Psoas muscle (tissue), 8 donors: ENCODE results near the gene FAM222B. TPM values are rescaled to one million over a fixed set of nuclear protein-coding genes. Genes with fewer than 3 reads are reported as not detected.

Source experiments
- ATAC-seq, 4 donors: fragments of 200-7000 bp; cut with Tn5 transposase; one replicate each; pipeline ENCODE4 v1.9.1; 2020; ENCODE audit warnings: moderate library complexity in 3 of 4, mild to moderate bottlenecking in 2 of 4
- DNase-seq, 2 donors: peaks; one replicate each; pipeline ENCODE4 v3.0.0-alpha.2; 2020
- H3K27ac ChIP-seq: fragments of 200-600 bp; one replicate; pipeline ENCODE4 v1.8.0; 2022
- H3K27me3 ChIP-seq, 3 donors: fragments of 200-600 bp in 1 of 3; one replicate each; pipeline versions ENCODE4 v1.6.1 to v1.8.0; 2013 to 2022; ENCODE audit warnings: low read length in 2 of 3, mild to moderate bottlenecking in 2 of 3, moderate library complexity in 1 of 3; ENCODE audit not compliant: insufficient read depth in 3 of 3
- H3K36me3 ChIP-seq, 2 donors: fragments of 200-600 bp in 1 of 2; one replicate each; pipeline versions ENCODE4 v1.6.1 to v1.8.0; 2013 to 2022; ENCODE audit warnings: low read depth in 1 of 2, mild to moderate bottlenecking in 1 of 2, moderate library complexity in 1 of 2; ENCODE audit not compliant: insufficient read depth in 1 of 2
- H3K4me1 ChIP-seq: fragments of 200-600 bp; one replicate; pipeline ENCODE4 v1.8.0; 2022
- H3K4me3 ChIP-seq: fragments of 200-600 bp; one replicate; pipeline ENCODE4 v1.8.0; 2022; ENCODE audit warnings: mild to moderate bottlenecking
- H3K9me3 ChIP-seq: fragments of 200-600 bp; one replicate; pipeline ENCODE4 v1.8.0; 2022
- CTCF ChIP-seq: fragments of 200-600 bp; IDR thresholded peaks from one replicate; pipeline ENCODE4 v1.8.0; 2022; ENCODE audit warnings: antibody characterized with exemption
- WGBS, 3 donors: extraction: QIAGEN DNeasy Blood & Tissue Kit; methylation state at CpG; one replicate each; pipeline versions ENCODE4 v1.1.6 to v1.1.7; 2013; 5-methylcytosine and 5-hydroxymethylcytosine counted together
- intact Hi-C, 2 donors: fragments of 100-400 bp; cut with DNase I; formaldehyde crosslinking; loops; one replicate each; pipeline versions ENCODE4 v1.11.0 to v1.14.2; 2022
- polyA plus RNA-seq, 3 donors: library from polyadenylated mRNA; stranded (reverse); fragments of 200-250 nt; gene quantifications; one replicate each; pipeline ENCODE4 v1.2.3, GENCODE V29; 2013
- total RNA-seq, 4 donors: library from RNA; stranded (reverse); fragmentation: NEBNext Ultra II Directional in 2 of 4; extraction: Animal tissue kit (Norgen Biotek cat#: 25700) in 2 of 4; gene quantifications; one replicate each; pipeline versions ENCODE4 v1.2.1 to v1.2.4, GENCODE V29; 2021 to 2023
- donor health status: healthy with polysubstance abuse.
- donor health status: DM: no; HTN: no; CAD: no; lungs with moderate emphysema.
- donor health status: Bipolar disorder and iron deficiency.
- donor health status: healthy.
- donor health status: DM: yes; HTN: yes; CAD: no.
- donor health status: DM: no; HTN: no; CAD: no.
- donor health status: DM: no; HTN: no; CAD: no.
- donor health status: DM: yes; HTN: yes; CAD: no.

FAM222B gene
- total and polyA plus RNA-seq, 7 donors, result 22.4 to 66.2 (median 32.2) TPM

DNA sequence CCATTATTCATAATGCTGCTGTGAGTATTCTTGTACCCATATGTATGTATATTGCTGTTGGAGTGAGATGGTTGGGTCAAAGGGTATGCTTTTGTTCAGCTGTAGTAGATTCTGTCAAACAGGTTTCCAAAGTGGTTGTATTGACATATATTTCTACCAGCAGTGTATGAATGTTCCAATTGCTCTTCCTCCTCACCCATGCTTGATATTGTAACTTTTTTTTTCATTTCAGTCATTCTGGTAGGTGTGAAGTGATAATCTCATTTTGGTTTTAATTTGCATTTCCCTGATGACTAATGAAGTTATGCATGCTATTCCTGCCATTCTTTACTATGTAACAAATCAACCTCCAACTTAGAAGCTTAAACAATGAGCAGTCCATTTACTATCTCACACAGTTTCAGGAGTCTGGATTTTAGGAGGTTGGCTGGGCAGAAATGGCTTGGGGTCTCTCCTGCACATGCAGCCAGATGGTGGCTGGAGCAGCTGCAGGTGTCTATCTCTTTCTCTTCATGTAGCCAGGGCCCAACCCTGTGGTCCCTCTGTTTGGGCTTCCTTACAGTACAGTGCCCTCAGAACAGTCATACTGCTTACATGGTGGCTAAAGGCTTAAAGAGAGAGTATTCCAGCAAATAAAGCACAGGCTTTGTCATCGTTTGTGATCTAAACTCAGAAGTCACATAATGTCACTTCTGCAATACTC, 33.4 kb upstream of the FAM222B start:
- no peak overlapping the region for H3K27ac ChIP-seq
- 25 to 39% (median 38%) methylated on average over 1 of the region's 1 CpG for WGBS, 3 donors
- intact Hi-C loops, result no loop called here

DNA sequence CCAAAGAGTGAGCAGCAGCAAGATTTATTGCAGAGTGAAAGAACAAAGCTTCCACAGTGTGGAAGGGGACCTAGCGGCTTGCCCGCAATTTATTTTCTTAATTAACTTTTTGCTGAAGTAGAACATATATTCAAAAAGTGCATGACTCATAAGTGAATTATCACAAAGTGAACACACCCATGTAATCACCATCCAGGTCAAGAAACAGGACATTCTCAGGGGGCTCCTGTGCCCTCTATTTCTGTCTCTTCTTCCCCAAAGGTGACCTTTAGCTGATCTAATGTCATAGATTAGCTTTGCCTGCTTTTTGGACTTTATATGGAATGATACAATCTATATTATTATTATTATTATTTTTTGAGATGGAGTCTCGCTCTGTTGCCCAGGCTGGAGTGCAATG, 32.2 kb upstream of the FAM222B start:
- 57 to 66% (median 59%) methylated on average over 3 of the region's 3 CpGs for WGBS, 3 donors
- no peak for DNase-seq
- H3K4me1 ChIP-seq, result no peaks in the 10 kb centered on the region
- intact Hi-C loops, result no loop called here
- H3K4me3 ChIP-seq, result no peak overlapping the region
- no peak for TF ChIP-seq CTCF
- peaks cover 0 to 13% of the 10 kb centered on the region in 2 donors for H3K36me3 ChIP-seq
- H3K27me3 ChIP-seq, result no peaks in the 10 kb centered on the region
- no peak for ATAC-seq
- H3K9me3 ChIP-seq, result no peaks in the 10 kb centered on the region
- no peak overlapping the region for H3K27ac ChIP-seq

More for the DNA sequence above, 33.4 kb upstream of the FAM222B start:
- Histone ChIP-seq H3K4me3 (no peak overlapping the region), H3K36me3 (peaks cover 0 to 25% of the 10 kb centered on the region in 2 donors), H3K9me3 (no peaks in the 10 kb centered on the region), H3K4me1 (no peaks in the 10 kb centered on the region), H3K27me3 (no peaks in the 10 kb centered on the region)
- no peak for TF ChIP-seq CTCF
- DNase-seq (peak in 1 of 2 donors; percentile 13), ATAC-seq (no peak)

DNA sequence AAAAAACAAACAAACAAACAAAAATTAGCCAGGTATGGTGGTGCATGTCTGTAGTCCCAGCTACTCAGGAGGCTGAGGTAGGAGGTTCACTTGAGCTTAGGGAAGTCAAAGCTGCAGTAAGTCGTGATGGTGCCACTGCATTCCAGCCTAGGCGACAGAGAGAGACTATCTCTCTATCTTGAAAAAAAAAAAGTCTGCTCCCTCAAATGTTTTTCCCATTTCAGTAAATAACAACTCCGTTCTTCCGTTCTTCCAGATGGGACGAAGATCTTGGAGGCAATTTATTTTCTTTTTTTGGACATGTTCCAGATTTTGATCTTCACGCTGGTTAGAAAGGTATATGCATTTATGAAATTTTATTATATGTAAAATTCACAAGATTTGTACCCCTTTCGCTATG, 31.2 kb upstream of the FAM222B start:
- H3K36me3 ChIP-seq, result peaks cover 0 to 4% of the 10 kb centered on the region in 2 donors
- intact Hi-C loops, result no loop called here
- H3K4me3 ChIP-seq, result no peak overlapping the region
- DNase-seq (no peak), ATAC-seq (no peak)
- TF ChIP-seq CTCF, result no peak
- no peak overlapping the region for H3K27ac ChIP-seq
- H3K27me3 ChIP-seq, result no peaks in the 10 kb centered on the region
- WGBS, 3 donors, result 86 to 88% (median 86%) methylated on average over 7 of the region's 7 CpGs
- no peaks in the 10 kb centered on the region for H3K9me3 ChIP-seq
- no peaks in the 10 kb centered on the region for H3K4me1 ChIP-seq

- Histone ChIP-seq H3K9me3 (no peaks in the 10 kb centered on the region), H3K27ac (no peak overlapping the region), H3K4me1 (no peaks in the 10 kb centered on the region), H3K4me3 (no peak overlapping the region), H3K27me3 (no peaks in the 10 kb centered on the region), H3K36me3 (no peaks in the 10 kb centered on the region)
- intact Hi-C loops, result no loop called here
- DNase-seq (no peak), ATAC-seq (no peak)
- 82 to 91% (median 83%) methylated on average over 6 of the region's 6 CpGs for WGBS, 3 donors
- no peak for TF ChIP-seq CTCF
These were observed 28.5 kb upstream of the FAM222B start for GRCh38 chr17:28871056-28871579.
